HG03196 (cell line): Measurements from ENCODE around the gene F13A1.
A peak's percentile ranks its signal among the peaks of the same experiment; 100 is the strongest.
"Not testable (repeated sequence)": the region's sequence is repeated elsewhere in the genome, so short reads cannot be mapped to it uniquely, and the experiment has no call there.

Experiments used
- ATAC-seq: cut with Tn5 transposase; IDR thresholded peaks from one replicate; pipeline ENCODE4 v1.9.1; 2021; ENCODE audit not compliant: unreplicated experiment

The F13A1 gene

GRCh38 chr6:6317825-6318733 is 2.4 kb downstream of the F13A1 start:
- ATAC-seq = no peak

DNA sequence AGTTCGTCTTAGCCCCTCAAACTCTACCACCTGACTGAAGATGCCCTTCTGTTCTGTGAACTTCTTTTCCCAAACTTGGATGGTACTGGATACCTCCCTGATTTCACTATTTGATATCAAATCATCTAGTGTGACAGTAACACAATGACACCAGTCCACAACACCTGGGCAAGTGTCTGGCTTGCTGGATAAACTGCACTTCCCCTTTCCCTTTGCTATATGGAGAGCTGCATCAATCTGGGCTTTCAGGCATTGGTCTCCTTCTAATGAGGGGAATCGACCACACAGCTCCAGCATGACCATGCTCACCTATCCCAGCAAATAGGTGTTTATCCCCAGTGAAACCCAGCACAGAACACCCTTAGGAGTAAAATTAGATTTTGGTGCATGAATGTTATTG is 3.1 kb downstream of the F13A1 start:
- ATAC-seq = no peak

DNA sequence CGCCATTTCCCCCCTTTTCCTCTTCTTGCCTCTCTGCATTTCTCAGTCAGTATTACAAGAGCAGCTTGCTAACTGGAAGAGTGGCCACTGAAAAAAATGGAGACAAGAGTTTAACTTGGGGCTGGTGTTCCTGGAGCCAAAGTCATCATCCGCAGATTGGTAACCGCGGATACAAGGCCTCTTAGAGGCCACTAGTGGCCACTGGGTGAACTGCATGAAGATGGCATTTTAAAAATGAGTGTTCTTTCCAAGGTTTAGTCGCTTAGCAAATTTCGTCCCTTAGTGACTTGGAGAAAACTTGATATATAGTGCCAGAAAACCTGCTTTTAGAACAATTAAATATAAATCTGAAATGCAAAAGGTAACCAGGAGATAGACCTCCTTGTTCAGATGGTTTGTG is 4.8 kb downstream of the F13A1 start:
- ATAC-seq = no peak

- ATAC-seq = no peak
Measured at GRCh38 chr6:6314596-6314995, 5.9 kb downstream of the F13A1 start.

GRCh38 chr6:6312901-6313441 is 7.5 kb downstream of the F13A1 start:
- ATAC-seq = no peak

DNA sequence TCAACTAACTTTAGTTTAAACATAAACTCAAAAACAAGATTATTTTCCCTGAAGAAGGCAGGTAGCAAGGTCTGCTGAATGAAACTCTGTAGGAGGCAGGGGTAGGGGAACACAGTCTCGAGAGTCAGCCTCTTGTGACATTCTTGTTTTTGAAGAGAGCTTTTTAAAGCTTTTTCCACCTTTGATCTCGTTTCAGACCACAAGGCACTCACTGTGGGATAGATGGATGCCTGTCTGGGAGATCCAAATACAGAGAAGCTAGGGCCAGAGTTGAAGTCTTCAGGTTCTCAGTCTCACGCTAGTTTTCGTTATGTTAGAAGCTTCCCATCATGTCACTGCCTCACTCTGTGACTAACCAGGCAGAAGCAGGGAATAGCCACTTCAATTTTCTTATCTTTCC is 14.9 kb downstream of the F13A1 start:
- ATAC-seq = no peak

- not testable (repeated sequence) for ATAC-seq
Measured at GRCh38 chr6:6300383-6300782, 20.1 kb downstream of the F13A1 start.

GRCh38 chr6:6293317-6293716 is 27.1 kb downstream of the F13A1 start:
- ATAC-seq = no peak

DNA sequence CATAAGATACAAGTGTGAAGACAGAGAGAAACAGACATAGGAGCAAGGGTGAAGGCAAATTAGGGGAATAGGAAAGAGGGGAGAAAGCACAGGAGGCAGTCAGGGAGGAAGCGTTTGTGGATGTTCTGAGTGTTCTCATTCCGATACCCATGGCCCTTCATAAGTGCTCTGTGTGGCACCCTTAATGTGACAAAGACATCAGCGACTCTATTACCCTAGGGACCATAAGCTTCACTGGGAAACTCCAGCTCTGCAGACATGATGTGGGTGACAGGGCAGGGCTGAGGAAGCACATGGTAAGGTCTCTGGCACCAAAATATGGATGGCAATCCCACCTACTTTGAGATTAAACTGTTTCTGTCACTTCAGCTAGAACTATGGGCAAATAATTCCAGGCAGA is 33.0 kb downstream of the F13A1 start:
- peak; percentile 48 for ATAC-seq

DNA sequence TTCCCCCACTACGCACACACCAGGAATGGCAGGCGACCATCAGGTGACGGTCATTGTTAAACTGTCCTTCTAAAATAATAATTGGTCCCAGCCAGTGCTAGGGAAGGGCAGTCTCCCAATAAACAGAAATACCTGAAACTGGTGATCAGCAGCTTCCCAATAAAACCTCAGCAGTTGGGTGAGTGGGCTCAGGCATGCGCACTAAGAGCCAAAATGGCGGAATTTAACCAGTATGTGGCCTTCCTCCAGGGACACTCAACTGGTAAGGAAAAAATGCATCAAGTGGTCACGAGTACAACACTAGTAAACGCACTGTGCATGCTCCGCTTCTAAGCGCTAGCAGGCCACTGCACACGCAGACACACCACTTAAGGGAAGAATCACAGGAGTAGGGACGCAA is 34.8 kb downstream of the F13A1 start:
- ATAC-seq = no peak

- ATAC-seq = no peak
Measured at GRCh38 chr6:6284221-6284966, 36.1 kb downstream of the F13A1 start.

DNA sequence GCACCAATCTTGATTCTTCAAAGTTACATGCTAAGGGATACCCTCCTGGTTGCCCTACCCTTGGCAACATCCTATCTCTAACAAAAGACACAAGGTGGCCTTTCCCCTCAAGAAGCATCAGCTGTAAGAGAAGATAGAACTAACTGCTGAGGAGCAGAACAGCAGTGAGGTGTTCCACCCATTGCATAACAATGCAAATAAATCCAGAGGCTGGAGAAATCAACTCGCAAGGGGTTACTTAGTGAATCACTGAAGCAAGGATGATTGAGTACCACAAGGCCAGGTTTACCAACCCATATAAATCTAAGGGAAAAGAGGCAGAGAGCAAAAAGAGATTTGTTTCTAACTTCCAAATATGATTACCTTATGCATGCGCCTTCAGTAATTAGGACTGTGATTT is 36.7 kb downstream of the F13A1 start:
- ATAC-seq = no peak

- no peak for ATAC-seq
Measured at GRCh38 chr6:6282716-6283115, 37.7 kb downstream of the F13A1 start.

DNA sequence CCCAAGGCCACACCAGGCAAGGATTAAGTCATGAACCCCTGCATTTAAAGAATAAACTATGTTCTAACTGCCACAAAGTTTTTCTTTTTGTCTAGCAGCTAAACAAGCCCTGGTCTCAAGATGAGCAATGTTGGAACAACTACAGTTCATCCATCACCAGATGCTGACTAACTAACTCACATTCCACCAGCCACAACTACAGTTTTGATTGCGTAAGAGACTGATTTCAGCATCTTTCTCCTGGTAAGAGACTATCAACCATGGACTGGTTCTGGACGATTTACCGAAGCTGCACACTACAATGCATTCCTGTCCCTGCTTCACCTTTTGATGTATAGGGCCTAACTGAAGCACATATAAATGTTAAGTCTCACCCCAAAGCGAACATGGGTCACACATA is 43.0 kb downstream of the F13A1 start:
- no peak for ATAC-seq

DNA sequence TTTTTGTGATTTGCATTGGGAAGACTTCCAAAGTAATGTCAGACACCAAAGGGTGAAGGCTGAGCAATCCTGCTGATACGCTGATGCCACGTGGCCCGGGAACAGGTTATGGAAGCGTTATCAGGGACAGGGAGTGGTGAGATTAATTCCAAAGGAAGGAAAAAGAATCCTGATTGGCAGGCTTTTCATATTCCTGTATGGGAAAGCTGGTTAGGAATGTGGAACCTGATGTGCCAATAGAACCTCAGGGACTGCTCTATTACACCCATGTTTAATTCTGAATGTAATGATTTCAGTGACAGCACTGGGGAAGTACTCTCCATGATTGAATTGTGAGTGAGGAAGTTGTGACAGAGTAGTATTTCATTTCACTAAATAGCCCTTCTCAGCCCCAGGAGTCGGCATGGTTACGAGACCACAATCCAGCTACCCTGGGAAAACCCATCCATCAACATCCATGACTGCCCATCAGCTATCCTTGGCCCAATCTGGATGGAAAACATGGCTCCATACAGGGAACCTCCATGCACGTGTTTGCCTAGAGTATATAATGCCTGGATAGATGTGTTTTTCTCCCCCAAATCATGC is 49.4 kb downstream of the F13A1 start:
- ATAC-seq = no peak

DNA sequence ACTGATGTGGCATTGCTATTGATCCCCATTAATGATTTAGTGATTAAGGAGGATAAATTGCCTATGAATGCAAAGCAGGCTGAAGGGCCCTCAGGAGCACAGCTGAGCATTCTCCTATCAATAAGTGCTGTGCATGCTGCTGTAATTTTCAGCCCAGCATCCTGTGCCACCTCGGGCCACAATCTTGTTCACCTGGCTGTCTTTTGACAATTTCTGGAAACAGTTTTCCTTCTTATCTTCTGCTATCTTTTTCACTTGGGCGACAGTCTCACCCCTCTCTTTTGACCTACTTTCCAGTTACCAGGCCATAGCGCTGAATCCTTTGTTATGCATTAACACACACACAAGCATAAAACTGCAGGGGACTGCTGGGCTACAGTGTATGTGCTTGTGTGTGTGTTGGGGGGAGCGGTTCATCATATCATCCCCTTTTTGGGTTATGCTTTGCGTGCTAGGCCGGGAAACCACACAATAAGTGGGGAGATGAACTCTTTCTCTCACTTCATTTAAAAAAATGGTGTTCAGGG is 60.2 kb downstream of the F13A1 start:
- ATAC-seq = no peak

GRCh38 chr6:6256886-6257285 is 63.6 kb downstream of the F13A1 start:
- ATAC-seq = no peak

- ATAC-seq = no peak
Measured at GRCh38 chr6:6256259-6256658, 64.2 kb downstream of the F13A1 start.

- ATAC-seq = no peak
Measured at GRCh38 chr6:6251555-6252280, 68.7 kb downstream of the F13A1 start.

DNA sequence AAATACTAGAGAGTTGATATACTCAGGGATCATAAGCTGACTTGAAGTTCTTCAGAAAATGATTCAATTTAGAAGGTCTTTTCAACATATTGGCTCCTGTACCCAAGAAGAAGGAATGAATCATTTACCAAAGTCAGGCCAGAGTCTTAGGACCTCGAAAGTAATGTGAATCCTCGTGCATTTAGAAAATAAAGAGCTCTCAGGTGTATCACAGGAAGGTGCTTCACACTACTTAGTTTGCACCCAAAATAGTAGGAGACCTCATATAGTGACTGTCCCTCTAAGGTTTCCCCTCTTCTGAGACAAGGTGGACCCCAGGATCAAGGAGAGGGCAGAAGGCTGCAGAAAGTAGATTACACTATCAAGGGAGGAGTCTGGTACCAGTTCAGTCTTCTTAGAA is 71.8 kb downstream of the F13A1 start:
- ATAC-seq = peak; percentile 65

- peak; percentile 60 for ATAC-seq
Measured at GRCh38 chr6:6246544-6246943, 73.9 kb downstream of the F13A1 start.
